Stimulated activated CD4-positive, alpha-beta T cell treated with anti-CD3 and anti-CD28 coated beads, Interleukin-1b, Interleukin-23, amount 100 ng/mL, for 24 hours (primary cell): Measurements from ENCODE around the gene STYXL1.
"Not testable (repeated sequence)": the region's sequence is repeated elsewhere in the genome, so short reads cannot be mapped to it uniquely, and the experiment has no call there.

ENCODE experiments used
- DNase-seq, 4 experiments: peaks; one replicate each; pipeline ENCODE4 v3.0.0-alpha.2; 2020; ENCODE audit warnings: low read depth in 4 of 4, low spot score in 1 of 4

Gene STYXL1, protein sequence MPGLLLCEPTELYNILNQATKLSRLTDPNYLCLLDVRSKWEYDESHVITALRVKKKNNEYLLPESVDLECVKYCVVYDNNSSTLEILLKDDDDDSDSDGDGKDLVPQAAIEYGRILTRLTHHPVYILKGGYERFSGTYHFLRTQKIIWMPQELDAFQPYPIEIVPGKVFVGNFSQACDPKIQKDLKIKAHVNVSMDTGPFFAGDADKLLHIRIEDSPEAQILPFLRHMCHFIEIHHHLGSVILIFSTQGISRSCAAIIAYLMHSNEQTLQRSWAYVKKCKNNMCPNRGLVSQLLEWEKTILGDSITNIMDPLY

DNA sequence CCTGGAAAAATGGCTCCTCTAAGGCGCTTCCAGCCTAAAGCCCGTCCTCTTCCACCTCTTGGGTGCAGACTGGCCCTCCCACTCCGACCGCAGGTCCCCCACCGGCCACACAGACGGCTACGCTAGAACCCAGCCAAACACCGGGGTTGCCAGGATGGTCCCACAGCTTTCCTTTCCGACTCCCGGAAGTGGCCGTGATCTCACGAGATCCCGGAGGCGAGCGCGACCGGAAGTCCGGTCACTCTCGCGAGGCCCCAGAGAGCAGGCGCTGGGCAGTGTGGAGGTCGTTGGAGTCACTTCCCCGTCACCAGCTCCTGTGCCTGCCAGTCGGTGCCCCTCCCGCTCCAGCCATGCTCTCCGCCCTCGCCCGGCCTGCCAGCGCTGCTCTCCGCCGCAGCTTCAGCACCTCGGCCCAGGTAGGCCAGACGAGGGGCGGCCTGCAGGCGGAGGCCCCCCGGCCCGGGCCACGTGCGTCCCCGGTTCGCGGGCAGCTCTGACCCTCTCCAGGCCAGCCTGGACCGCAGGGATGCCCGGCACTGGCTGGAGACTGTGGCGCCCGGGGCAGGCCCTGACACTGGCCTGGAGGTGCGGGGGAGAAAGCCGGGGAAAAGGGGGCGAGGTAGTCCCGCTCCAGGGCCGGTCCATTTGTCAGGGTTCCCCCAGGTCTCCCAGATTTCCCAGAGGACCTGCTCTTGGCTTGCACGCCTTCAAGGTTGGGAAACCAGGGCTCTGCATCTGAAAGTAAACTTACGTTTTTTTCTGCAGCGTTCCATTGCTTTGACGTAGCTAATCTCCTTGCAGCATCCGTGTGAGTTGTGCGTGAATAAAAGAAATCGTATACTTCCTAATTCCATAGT, at the start of gene STYXL1, which contains the start of gene MDH2:
Gene STYXL1 (minus strand): TSS at position 190 of the 857 bp plus-strand sequence. CDS start 17,477 bp downstream, outside the sequence.
Gene MDH2 (plus strand): TSS at position 296 of the 857 bp plus-strand sequence. CDS start 55 bp downstream, at position 351.
- DNase-seq = peak; percentile 69 to 86 (median 78)

DNA sequence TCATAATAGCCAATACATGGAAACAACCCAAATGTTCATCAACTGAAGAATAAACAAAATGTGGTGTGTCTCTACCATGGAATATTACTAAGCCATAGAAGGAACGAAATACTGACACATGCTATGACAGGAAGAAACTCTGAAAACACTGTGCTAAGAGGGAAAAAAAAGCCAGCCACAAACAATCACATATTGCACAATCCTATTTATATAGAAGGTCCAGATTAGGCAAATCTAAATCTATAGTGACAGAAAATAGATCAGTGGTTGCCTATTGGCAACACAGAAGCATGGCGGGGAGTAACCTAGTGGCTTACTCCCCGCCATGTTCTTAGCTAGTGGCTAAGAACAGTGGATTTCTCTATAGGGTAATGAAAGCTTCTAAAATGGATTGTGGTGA, 48.1 kb upstream of the STYXL1 start:
- no peak for DNase-seq

DNA sequence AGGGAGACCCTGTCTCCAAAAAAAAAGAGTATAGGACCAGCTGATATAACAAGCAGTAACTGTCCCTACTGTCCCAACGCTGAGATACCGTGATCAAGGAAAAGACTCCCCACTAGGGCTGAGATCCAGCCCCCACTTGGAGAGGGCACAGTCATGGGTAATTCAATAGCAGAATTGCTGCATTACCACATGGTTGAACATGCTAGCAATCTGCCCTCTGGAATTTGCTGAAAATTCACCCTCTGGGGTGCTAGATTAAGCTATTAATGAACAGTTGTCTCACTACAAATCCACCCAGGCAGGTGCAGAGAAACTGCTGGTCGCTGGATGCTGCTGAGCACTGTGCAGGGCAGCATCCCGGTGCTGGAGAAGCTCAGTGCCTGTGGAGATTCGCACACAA, 46.5 kb upstream of the STYXL1 start:
- DNase-seq = not testable (repeated sequence)

DNA sequence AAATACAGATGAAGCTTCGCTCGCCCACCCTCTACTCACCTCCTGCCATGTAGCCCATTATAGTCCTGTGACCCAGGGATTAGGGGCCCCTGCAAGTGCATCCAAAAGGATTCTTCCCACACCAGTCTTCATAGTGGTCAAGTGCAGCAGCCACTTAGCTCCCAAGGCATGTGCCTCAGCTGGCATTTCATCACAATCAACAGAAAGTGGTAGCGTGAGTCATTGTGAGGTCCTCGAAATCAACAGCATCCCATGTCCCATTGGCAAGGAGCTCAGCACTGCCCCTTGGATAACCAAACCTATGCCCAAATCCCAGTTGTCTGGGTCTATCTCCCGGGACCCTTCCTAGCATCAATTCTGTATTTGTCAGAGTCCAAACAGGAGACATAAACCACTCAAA, 45.7 kb upstream of the STYXL1 start:
- DNase-seq = not testable (repeated sequence)

DNA sequence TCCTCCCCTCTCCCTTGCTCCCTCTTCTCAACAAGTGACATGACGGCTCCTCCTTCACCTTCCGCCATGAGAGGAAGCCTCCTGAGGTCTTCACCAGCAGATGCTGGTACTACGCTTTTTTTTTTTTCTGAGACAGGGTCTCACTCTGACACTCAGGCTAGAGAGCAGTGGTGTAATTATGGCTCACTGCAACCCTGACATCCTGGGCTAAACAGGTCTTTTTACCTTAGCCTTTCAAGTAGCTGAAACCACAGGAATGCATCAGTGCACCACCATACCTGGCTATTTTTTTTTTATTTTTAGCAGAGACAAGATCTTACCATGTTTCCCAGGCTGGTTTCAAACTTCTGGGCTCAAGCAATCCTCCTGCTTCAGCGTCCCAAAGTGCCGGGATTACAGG, 43.7 kb upstream of the STYXL1 start:
- no peak for DNase-seq

DNA sequence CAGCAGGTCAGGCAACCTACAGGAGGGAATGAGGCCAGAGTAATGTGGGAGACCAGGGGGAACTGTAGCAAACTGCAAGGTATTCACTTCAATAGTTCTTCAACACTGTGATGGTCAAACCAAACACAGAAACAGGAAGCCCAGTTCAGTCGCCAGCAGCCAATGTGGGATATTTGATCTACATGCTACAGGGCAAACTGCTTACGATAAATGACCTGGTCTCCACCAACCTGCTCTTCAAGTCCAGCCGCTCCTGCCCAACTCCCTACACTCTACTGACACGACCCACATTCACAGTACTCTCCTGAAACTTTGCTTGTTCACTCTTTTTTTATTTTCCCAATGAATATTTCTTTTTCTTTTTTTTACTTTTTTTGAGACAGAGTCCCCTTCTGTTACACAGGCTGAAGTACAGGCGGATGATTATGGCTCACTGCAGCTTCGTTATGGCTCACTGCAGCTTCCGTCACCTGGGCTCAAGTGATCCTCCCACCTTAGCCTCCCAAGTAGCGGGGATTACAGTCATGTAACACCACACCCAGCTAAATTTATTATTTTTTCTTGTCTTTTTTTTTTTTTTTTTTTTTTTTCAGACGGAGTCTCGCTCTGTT, 42.2 kb upstream of the STYXL1 start:
- DNase-seq = no peak

DNA sequence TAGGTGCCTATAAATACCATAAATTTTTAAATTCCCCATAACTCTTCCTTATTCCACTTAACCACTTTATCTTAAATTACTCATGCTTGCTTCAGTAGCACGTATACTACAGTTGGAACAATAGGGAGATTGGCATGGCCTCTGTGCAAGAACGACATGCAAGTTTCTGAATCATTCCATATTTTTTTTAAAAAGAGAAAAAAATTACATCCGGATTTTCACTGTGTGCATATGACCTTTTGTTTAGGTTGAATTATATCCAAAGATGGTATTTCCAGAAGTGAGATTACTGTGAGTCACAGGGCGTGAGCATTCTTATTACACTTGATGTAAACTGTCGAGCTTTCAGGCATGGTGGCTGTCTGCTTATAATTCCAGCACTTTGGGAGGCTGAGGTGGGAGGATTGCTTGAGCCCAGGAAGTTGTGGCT, 39.6 kb upstream of the STYXL1 start:
- DNase-seq = not testable (repeated sequence)

DNA sequence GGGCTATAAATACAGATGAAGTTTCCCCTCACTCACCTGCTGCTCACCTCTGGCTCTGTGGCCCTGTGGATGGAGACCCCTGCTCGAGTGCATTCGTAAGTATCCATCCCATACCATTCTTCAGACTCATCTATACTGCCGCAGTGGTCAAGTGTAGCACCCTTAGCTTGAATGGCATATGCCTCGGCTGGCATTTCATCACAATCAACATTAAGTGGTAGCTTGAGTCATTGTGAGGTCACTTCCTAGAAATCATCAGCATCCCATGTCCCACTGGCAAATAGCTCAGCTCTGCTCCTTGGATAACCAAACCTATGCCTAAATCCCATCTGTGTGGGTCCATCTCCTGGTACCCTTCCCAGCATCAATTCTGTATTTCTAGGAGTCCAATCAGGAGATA, 38.3 kb upstream of the STYXL1 start:
- DNase-seq = no peak

DNA sequence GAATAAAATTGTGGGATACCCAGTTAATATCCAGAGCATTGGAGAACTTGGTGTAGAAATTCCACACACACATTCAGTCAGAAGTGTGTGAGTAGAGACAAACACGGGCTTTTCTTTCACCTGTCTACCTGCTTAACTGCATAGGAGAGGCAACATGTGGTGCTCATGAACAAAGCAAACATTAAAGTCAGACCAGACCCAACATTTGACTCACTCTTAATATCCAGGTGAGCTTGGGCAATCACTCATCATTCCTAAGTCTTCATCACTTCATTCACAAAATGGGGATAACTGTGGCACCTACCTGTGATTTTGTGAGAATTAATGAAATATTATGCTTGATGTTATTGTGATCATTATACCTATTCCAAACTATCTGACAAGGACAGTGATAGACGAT, 36.3 kb upstream of the STYXL1 start:
- DNase-seq = not testable (repeated sequence)

DNA sequence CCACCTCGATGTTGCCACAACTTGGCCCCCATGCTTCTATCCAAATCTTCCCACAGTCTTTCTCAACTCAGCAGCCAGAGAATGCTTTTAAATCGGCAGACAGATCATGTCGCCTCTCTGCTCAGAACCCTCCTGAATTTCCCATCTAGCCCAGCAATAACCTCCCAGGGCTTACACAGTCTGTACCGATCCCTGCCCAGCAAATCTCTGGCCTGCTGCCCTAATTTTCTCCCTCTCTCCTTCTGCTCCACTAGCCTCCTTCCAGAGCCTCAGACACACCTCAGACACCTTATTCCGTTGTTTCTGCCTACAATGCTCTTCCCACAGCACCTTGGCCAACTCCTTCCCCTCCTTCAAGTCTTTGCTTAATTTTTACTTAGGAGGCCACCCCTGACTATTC, 32.4 kb upstream of the STYXL1 start:
- no peak for DNase-seq

DNA sequence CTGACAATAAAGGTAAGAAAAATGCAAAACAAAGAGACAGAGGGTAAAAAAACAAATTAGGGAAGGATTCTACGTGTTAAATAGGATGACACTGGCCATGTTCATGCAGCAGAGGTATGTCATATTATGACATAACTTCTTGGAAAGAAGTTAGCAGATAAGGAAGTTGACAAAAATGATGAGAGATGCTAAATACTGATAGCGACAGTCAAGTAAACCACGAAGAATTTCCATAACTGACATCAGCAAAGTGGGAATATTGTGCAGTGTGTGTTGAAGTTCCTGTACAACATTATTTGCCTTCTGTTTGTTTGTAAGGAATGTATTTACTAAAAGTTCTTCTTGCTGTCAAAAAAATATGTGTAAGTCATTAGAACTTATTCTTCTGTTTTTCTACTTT, 29.6 kb upstream of the STYXL1 start:
- no peak for DNase-seq

DNA sequence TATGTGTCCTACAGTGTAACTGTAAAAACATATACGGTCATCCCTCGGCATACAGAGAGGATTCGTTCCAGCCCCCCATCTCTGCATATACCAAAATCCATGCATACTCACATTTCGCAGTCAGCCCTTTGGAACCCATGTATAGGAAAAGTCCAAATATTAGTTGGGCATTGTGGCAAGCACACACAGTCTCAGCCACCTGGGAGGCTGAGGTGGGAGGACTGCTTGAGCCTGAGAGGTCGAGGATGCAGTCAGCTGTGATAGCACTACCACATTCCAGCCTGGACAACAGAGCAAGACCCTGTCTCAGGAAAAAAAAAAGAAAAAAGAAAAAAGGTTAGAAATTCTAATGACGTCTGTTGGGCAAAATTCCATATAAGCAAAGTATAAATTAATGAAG, 29.2 kb upstream of the STYXL1 start:
- DNase-seq = no peak

DNA sequence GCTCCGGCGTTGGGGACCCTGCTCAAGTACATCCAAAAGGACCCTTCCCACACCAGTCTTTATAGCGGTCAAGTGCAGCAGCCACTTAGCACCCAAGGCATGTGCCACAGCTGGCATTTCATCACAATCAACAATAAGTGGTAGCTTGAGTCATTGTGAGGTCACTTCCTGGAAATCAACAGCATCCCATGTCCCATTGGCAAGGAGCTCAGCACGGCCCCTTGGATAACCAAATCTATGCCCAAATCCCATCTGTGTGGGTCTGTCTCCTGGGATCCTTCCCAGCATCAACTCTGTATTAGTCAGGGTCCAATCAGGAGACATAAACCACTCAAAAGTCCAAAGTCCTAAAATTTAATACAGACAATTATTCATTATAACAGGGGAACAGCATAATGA, 27.2 kb upstream of the STYXL1 start:
- DNase-seq = no peak

DNA sequence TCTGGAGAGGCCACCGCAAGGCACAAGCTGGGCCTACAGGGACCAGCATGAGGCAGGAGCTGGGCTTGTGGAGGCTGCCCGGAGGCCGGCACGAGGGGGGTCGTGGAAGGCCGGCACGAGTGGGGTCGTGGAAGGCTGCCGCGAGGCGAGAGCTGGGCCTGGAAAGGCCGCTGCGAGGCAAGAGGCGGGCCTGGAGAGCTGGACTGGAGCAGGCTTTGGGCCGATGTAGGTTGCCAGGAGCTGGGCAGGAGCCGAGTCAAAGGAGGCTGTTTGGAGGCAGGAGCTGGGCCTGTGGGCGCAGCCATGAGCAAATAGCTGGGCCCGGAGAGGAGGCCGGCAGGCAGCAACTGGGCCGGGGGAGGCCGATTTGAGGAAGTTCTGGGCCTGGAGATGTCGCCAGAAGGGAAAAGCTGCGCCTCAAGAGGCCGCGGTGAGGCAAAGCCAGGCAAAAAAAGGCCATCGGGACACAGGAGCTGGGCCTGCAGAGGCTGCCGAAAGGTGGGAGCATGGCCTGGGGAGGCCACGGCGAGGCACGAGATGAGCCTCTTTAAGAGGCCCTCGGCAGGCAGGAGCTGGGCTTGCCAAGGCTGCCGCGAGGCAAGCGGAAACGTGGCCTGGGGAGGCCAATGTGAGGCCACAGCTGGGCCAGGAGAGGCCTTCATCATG, 26.6 kb upstream of the STYXL1 start:
- no peak for DNase-seq

DNA sequence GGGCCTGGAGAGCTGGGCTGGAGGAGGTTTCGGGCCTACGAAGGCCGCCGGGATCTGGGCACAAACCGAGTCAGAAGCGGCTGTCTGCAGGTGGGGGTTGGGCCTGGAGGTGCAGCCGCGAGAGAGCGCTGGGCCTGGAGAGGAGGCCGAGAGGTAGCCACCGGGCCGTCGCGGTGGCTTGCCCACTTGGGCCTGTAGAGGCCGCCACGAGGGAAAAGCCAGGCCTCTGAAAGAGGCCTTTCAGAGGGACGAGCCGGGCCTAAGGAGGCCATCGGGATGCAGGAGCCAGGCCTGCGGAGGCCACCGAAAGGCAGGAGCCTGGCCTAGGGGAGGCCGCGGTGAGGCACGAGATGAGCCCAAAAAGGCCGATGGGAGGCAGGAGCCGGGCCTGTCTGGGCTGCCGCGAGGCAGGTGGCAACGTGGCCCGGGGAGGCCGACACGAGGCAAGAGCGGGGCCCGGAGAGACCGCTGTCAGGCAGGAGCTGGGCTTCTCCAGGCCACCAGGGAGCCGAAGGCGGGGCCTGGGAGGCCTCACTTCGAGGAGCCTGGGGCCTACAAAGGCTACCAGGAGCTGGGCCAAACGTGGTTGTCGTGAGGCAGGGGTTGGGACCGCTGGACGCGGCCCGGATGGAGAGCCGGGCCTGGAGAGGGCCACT, 25.7 kb upstream of the STYXL1 start:
- no peak for DNase-seq

DNA sequence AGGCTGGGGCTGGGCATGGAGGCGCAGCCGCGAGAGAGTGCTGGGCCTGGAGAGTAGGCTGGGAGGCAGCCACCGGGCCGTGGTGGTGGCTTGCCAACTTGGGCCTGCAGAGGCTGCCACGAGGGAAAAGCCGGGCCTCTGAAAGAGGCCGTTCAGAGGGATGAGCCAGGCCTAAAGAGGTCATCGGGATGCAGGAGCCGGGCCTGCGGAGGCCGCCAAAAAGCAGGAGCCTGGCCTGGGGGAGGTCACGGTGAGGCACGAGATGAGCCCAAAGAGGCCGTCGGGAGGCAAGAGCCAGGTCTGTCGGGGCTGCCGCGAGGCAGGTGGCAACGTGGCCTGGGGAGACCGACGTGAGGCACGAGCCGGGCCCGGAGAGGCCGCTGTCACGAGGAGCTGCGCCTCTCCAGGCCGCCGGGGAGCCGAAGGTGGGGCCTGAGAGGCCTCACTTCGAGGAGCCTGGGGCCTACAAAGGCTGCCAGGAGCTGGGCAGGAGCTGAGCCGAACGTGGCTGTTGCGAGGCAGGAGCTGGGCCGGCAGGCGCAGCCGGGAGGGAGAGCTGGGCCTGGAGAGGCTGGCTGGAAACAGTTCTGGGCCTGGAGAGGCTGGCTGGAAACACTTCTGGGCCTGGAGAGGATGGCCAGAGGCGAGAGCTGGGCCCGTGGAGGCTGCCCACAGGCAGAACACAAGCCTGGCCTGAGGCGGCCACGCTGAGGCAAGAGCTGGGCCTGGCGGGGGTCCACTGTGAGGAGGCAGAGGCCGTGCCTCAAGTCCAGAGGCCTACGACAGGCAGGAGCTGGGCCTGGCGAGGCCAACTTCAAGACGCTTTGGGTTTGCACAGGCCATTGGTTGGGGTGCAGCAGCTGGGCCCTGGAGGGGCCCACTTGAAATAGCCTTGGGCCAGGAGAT, 24.7 kb upstream of the STYXL1 start:
- DNase-seq = no peak

DNA sequence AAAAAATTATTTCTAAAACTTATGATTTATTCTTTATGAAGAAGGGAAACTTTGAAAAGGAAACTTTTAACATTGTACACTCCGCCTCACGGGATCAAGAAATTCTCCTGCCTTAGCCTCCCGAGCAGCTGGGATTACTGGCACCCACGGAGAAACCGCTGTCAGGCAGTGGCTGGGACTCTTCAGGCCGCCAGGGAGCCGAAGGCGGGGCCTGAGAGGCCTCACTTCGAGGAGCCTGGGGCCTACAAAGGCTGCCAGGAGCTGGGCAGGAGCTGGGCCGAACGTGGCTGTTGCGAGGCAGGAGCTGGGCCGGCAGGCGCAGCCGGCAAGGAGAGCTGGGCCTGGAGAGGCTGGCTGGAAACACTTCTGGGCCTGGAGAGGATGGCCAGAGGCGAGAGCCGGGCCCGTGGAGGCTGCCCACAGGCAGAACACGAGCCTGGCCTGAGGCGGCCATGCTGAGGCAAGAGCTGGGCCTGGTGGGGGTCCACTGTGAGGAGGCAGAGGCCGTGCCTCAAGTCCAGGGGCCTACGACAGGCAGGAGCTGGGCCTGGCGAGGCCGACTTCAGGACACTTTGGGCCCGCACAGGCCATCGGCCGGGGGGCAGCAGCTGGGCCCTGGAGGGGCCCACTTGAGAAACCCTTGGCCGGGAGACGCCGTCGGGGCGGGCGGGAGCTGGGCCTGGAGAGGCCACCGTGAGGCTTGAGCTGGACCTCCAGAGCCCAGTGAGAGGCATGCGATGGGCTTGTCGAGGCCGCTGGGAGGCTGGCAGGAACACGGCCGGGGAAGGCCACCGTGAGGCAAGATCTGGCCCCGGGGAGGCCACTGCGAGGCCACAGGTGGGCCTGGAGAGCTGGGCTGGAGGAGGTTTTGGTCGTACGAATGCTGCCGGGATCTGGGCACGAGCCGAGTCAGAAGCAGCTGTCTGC, 23.8 kb upstream of the STYXL1 start:
- DNase-seq = no peak

DNA sequence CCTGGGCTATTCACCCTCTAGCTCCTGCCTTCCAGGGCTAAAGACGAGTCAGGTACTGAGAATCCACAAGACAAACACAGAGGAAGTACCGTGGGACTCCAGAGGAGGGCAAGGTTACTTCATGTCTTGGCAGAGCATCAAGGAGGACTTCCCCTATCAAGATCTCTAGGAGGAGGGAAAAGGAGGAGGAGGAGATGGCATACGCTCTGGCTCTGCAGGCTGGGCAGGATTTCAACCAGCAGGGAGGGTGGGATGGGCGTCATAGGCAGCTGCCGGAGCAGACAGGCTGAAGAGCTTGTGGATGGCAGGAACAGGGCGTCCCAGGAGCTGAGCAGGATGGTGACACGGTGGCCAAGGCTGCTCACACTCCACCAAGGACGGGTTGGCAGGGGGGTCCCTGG, 21.4 kb upstream of the STYXL1 start:
- DNase-seq = no peak
